Fibroblast of skin of abdomen (primary cell): ENCODE measurements around the gene ARHGAP26. TPM values are rescaled to one million over a fixed set of nuclear protein-coding genes. Genes with fewer than 3 reads are reported as not detected.

Experiments
- DNase-seq: peaks from one replicate; pipeline ENCODE4 v3.0.0-alpha.2; 2013
- polyA plus RNA-seq, 2 experiments: library from polyadenylated mRNA; unstranded; fragments of 120-200 nt; gene quantifications; one replicate each; pipeline ENCODE4 v1.2.1, GENCODE V29; 2013; ENCODE audit not compliant: insufficient read length in 2 of 2

Gene ARHGAP26, protein sequence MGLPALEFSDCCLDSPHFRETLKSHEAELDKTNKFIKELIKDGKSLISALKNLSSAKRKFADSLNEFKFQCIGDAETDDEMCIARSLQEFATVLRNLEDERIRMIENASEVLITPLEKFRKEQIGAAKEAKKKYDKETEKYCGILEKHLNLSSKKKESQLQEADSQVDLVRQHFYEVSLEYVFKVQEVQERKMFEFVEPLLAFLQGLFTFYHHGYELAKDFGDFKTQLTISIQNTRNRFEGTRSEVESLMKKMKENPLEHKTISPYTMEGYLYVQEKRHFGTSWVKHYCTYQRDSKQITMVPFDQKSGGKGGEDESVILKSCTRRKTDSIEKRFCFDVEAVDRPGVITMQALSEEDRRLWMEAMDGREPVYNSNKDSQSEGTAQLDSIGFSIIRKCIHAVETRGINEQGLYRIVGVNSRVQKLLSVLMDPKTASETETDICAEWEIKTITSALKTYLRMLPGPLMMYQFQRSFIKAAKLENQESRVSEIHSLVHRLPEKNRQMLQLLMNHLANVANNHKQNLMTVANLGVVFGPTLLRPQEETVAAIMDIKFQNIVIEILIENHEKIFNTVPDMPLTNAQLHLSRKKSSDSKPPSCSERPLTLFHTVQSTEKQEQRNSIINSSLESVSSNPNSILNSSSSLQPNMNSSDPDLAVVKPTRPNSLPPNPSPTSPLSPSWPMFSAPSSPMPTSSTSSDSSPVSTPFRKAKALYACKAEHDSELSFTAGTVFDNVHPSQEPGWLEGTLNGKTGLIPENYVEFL
- 5.6 TPM for polyA plus RNA-seq (2013, experiment 1 of 2; ENCODE audit: insufficient read length)
- polyA plus RNA-seq (2013, experiment 2 of 2; ENCODE audit: insufficient read length): 3.7 TPM

DNA sequence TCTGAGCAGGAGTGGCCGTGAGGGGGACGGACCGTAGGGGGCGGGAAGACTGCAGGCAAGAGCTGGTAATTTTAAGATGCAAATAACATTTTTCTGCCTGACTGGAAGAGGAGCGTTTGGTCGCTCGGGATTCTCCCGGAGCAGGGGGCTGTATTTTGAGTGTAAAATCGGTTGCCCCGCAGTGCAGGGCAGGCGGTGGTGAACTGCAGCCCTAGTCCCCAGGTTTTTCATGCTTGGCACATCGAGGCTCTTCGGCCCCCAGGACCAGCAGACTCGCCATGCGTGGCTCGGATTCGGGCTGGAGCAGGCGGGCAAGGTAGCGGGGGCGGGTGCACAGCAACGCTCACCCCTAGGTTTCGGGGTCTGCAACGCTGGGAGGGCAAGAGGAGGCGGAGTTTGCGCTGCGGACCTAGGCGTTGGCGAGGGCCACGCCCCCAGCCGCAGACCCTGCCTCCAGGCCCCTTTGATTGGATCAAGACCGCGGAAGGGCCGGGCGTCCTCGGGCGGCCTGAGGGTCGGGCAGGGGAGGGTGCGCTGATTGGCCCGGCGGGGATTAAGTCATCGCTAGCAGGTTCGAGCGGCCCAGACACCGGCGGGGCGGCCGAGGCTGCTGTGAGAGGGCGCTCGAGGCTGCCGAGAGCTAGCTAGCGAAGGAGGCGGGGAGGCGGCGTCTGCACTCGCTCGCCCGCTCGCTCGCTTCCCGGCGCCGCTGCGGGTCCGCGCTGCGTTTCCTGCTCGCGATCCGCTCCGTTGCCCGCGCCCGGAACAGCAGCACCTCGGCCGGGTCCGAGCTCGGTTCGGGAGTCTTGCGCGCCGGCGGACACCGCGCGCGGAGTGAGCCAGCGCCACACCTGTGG, at the start of gene ARHGAP26:
Gene ARHGAP26, plus strand, starts transcription at position 585 of the 857 bp plus-strand sequence. CDS start 385 bp downstream, outside the sequence.
- peak; percentile 95 for DNase-seq

DNA sequence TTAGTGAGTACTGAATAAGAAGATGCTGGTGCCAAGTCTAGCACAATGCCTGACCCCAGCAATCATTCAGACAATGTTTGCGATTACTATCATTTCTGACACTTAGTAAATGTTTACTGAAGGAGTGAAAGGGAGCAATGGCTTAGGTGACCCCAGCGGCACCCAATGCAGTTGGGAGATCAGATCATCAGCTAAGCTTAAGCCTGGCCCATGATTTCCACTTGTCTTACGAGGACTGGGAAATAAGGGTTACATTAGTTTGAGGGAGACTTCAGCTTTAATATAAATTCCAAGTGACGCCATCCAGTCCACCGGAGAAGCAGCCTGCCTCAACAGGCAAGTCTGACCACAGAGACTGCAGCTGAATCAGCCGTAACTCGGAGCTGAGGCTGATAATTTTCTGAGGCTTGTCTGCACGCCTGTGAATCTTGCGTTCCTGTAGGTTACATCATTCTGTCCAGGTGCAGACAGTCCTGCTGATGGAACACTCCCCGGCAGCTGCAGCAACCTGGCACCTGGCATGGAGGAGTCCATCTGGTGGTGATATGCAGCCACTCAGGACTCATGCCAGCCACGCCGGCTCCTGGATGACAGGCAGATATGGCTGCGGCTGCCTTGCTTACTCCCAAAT, 49.4 kb upstream of the ARHGAP26 start:
- DNase-seq: peak; percentile 61

DNA sequence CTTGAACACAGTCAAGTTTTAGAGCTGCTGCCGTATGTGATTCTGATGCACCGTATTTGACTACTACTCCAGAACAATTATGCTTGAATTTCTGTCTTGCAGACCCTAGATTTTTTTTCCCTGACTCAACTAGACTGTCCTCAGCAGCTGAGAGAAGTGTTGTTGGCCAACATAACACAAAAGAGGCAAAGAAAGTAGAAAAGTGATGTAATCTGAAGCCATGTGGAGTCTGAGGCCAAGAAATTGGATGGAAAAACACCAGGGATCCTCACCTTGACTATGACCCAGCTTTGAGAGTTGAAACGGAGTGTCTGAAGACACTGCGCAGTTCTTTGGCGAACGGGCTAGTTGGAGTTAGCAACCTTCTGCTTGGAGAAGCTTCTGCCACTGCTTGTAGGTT, 48.0 kb upstream of the ARHGAP26 start:
- peak; percentile 49 for DNase-seq

DNA sequence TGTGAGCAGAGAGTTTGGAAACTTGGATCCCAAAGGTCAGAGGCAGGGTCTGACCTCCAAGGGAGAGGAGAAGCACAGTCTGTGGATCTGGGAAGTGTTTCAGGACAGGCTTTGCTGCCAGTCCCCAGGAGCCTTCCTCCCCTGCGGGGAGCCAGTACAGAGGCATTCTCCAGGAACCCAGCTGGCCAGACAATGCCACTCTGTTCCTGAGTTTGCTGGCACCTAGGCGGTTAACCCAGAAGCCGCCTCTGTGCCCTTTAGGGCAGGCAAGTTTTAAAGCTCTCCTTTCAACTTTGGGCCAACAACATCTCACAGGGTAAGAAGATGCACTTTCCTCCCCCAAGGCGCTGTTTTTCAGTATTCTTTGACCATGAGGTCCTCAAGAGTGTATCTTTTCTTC, 47.3 kb upstream of the ARHGAP26 start:
- DNase-seq: no peak

DNA sequence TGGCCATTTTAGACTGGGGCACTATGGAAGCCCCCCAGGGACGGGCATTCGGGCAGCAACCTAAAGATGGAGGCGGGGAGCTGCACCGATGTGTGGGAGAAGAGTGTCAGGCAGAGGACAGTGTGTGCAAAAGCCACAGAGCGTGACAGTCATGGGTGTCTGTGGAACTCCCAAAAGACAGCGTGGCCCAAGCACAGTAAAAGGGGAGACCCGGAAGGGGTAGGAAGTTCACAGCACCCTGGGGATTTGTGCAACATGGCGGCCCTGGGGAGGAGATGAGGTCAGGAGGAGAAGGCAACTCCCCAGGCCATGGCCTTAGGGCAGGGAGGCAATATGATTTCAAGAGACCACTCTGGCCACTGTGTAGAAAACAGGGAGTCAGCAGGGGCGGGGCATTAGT, 45.4 kb upstream of the ARHGAP26 start:
- DNase-seq: no peak

DNA sequence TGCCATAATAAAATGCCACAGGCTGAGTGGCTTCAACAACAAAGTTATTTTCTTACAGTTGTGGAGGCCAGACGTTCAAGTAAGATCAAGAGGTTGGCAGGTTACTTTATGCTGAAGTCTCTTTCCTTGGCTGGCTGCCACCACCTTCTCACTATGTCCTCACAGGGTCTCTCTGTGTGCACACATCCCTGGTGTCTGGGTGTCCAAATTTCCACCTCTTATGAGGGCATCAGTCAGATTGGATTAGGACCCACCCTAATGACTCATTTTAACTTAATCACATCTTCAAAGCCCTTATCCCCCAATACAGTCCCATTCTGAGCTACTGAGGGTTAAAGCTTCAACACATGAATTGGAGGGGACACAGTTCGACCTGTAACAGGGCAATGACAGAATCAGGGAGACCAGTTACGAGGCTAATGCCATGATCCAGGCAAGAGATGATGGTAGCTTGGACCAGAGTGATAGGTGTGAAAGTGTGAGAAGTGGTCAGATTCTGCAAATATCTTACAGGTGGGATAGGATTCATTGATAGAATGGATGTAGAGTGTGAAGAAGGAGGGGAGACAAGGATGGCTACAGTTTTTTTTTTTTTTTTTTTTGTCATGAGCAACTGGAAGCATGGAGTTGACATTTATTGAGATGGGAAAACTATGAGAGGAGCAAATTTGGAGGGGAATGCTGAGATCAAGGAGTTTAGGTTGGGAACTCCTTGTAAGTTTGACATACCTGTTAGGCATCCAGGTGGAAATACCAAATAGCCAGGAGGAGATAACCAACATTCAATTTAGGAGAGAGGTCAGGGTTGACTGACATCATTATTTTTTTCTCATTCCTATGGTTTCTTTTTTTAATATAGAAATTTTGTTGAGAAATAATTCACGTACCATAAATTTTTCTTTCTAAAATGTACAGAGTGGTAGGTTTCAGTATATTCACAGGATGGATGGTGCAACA, 44.7 kb upstream of the ARHGAP26 start:
- DNase-seq: no peak

DNA sequence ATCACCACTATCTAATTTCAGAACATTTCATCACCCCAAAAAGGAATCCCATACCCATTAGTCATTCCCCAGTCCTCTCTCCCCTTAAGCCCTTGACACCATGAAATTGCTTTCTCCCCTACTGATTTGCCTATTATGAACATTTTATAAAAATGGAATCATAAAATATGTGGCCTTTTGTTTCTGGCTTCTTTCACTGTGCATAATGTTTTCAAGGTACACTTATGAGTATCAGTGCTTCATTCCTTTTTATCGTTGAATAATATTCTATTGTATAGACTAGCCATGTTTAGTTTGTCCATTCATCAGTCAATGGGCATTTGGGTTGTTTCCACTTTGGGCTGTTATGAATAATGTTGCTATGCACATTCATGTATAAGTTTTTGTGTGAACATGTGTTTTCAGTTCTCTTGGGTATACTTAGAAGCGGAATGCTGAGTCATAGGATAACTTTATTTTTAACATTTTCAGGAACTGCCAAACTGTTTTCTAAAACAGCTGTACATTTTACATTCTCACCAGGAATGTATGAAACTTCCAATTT, 43.9 kb upstream of the ARHGAP26 start:
- DNase-seq: peak; percentile 96

DNA sequence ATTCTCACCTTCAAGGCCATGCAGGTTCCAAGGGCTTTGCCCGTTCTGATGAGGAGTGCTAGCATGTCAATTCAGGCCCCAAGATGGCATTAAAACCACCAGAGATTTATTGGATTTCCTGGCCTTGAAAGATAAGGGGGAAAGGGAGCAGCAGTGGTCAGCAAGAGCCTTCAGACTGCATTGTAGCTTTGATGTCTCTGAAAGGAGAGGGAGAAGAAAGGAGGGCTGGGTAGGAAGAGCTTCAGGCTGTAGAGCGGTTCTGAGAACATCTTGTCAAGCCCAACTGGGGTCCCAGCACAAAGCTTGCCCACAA, 42.5 kb upstream of the ARHGAP26 start:
- no peak for DNase-seq

DNA sequence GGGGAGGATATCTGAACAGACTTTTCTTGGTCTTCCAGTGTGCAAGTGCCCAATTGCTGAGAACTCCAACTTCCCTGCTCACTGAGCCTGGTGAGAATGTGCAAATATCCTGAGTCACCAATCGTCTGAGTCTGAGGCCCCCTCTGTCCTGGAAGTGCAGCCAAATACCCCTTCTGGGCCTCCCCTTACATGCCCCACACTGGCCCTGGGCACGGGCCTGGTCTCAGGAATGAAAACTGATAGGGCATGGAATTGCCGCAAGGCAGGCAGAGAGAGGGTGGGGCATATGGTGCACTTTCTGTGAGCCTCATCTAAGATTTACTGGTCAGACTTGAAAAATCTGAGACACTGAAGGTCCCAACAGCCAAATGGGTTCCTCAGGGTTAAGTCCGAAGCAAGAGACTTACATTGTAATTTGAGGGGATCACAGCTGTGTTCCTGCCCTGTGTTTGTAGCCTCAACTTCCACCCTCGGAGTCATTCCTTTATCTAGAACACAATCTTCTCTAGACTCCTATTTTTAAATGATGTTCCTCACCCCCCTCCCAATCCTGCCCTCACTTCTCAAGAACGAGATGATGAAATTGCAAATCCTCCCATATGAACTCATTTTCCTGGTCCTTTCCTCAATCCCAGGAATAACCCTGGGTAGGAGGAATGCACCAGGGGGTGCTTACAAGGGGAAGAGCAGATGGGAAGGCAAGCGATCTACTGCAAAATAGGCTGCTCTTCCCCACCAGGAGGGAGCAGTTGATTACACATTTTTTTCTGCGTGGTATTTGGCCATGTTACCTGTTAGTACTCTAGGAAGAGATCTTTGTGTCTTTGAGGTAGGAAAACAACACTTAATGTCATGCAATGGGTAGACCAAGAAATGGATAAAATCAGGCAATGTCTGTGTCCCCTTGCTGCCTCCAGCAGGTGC, 34.6 kb upstream of the ARHGAP26 start:
- DNase-seq: peak; percentile 23

DNA sequence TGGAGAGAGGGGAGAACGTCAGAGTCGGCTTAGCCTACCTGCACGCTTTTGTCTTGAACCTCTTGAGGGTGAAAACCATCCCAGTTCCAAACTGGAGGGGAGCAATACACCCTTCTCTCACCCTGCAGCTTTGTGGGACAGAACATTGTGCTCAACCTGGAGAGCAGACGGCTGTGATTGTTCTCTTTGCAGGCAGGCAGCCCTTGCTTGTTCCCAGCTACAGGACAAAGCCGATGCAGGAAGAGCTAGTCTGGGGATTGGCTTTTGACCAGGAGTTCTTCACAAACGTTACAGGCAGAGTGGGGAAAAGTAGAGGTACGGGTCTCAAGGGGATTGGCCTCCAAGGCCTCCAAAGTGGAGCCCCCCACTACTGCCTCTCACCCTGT, 33.9 kb upstream of the ARHGAP26 start:
- no peak for DNase-seq

DNA sequence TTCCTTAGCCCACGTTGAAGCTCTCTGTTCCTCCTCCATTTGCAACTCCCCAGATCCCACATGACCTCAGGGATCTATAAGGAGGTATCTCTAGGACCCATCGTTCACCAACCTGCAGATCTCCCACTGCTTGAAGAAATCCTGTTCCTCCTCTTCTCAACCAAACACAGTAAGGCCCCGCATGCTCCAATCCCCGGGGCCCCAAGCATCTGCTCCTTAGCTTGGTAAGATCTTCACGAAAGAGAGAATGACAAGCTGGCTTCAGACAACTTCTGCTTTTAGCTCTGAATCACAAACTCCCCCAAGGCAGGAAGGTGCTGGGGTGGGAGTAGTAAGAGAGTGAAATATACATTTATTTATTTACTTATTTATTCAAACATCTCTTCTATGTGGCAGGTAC, 33.0 kb upstream of the ARHGAP26 start:
- no peak for DNase-seq

DNA sequence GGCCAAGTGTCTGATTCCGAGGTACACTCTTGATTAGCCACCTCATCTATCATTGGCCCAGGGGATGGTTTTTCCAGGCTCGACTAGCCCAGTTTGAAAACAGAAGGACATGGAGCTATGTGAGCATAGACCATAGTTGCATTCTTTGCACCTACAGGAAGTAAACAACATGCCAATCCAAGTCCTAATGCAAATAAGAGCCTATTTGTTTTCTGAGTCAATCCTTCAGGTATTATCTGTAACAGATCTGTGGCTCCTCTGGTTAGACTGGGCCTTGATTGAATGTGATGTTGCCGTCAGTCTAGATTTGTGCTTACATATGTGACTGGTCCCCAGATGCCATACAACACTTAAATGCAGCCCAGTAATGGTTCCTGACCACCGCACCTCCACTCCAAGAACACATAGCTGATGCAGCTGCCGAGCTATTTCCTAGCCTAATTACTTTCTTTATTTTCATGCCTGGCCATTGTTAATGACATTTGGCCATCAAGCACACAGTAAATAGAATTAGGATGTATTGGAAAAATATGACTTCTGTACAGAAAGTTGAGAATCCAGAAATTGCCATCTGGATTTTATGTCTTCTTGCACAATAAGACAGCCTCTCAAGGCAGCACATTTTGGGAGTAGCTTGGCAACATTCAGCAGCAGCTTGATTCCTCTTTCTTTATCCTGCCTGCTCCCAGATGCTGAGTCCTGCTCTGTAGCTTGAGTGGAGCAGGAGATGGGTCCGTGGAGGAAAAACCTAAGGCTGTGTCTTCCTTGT, 29.5 kb upstream of the ARHGAP26 start:
- peak; percentile 51 for DNase-seq

DNA sequence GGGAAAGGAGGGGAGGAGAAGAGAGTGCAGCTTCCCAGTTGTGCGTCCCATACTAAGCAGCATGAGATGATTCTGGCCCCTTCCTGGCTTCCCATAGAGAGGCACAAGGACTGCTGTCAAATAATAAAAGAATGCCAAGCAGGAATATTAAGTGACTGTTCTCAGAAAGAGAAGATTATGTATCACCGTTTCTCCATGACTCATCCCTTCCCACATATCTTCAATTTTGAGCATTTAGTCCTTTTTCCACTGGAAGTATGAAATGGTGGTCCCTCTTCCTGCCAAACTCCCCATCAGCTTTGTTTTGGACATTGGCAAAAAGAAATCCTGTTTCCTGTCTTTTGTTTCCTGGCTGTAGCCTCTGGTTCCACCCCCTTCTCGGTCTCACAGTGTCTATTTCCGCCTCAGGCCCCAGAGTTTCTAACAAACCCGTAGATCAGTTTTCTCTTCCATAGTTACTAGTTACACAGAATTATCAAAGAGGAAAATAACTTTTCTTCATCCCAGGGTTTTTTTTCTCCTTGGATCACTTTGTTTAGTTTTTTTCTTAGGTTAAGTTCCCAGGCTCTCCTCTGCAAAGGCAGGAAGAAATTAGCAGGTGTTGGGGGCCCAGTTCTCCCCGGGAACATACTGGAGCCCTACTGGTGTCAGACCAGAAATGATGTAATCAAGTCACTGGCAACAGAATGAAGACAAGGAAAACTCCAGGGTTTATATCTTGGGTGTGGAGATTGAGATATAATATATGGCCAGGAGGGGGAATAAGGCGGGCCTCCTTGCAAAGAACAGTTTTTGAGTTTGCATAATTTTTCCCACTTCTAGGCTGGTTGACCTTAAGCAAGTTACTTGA, 26.4 kb upstream of the ARHGAP26 start:
- DNase-seq: peak; percentile 35

DNA sequence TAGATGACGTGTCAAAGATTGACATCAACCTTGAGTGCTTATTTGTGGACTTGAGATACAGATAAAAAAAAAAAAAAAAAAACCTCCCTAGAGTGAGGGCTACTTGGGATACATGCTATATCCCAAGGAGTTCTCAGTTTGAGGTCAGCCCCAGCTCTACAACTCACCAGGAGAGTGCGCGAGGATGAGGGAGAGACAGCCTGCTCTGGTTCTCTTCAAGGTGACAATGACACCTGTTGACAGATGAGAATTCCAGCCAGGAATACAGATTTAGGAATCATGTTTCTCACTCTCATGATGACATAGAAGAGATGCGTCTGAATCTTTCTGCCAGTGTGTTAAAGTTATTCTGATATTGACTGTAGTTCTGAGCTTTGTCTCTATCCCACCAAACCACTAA, 24.9 kb upstream of the ARHGAP26 start:
- no peak for DNase-seq

DNA sequence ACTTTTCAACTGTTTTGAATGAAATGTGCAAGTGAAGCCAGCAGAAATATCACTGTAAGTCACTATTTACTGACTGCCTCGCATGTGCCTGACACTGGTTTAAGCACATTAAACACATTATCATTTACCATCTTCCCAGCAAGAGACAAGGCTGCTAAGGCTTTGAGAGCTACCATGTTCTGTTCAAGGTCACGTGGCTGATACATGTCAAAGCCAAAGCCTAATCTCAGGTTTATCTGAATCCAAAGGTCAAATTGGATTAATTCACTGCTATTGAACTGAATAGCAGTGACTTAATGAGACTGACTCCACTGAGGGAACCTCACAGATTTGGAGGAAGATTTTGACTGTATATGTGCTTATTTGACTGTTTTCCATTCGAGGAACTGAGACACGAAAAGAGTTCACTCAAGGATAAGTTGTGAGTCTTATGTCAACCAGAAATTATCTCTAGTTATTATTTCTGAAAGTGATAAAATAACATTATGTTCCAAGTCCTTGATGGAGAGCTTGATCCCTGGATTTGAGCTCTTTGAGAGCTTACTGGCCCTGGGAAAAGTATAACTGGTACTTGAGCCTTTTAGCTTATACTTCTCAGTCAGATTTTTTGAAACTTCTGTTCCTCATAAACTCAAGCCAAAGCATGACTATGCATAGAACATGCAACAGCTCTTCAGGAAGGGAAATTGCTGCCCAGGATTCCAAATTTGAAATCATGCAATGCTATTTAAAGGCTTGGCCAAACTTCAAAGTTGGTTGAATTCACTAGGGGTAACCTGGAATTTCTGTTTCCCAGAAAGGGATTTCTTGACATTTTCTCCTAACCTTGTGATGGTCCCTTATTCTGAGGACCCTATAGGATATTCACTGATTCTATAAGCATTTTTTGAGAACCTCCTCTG, 23.4 kb upstream of the ARHGAP26 start:
- peak; percentile 55 for DNase-seq

DNA sequence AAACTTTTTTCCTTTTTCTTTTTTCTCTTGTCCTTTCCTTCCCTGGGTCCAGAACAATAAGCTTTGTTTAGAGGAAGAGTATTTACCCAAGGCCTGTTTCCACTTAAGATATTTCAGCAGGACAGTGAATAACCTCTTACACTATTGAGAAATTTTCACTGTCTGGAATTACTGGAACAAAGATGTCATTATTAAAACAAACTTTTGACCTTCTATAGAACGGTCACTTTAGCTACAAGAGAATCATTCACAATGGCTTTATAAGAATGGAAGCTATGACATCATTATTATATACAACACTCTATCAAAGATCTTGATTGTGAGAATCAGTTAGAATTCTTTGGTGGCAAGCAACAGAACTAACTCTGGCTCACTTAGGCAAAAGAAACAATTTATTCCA, 22.0 kb upstream of the ARHGAP26 start:
- peak; percentile 17 for DNase-seq
